ENCODE results near the gene CTNNA3. TPM values are rescaled to one million over a fixed set of nuclear protein-coding genes. Genes with fewer than 3 reads are reported as not detected.

The CTNNA3 gene
- total and polyA plus RNA-seq, 12 donors = 0.03 to 14.4 (median 0.47) TPM; not detected in 1

DNA sequence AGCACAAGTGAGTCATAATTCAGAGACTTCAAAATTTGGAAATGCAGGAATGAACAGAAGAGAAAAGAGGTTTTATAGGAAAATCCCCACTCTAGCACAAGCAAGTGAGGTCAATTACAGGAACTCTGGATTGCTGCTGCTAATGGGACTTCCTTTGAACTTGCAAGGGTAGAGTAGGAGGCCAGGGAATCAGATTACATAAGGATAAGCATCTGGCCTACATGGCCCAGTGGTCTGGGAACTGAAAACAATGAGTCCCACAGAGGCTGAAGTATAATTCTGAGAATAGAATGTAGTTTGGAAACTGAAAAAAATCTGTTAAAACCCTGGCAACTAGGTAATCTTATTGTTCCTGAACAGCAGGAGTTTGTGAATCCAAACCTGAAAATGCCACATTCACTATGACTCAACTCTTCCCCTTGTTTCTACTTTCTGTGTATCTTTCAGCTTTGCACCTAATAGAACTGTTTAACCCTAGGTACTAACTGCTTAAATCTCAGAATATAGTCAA is 66.5 kb downstream of the CTNNA3 start:
- no peak overlapping the region for H3K27ac ChIP-seq

GRCh38 chr10:67622984-67623383 is 73.0 kb downstream of the CTNNA3 start:
- Histone ChIP-seq H3K4me3 (no peak overlapping the region), H3K4me1 (replicated peaks in 1 of 2) (no peaks in the 10 kb centered on the region), H3K27me3 (no peaks in the 10 kb centered on the region), H3K9me3 (replicated peaks in 1 of 3) (no peaks in the 10 kb centered on the region), H3K36me3 (replicated peaks in 1 of 2) (no peaks in the 10 kb centered on the region), H3K27ac (no peak overlapping the region)
- 85 to 97% (median 93%) methylated on average over 1 of the region's 1 CpG for WGBS, 4 donors
- TF ChIP-seq, protein P1, sequence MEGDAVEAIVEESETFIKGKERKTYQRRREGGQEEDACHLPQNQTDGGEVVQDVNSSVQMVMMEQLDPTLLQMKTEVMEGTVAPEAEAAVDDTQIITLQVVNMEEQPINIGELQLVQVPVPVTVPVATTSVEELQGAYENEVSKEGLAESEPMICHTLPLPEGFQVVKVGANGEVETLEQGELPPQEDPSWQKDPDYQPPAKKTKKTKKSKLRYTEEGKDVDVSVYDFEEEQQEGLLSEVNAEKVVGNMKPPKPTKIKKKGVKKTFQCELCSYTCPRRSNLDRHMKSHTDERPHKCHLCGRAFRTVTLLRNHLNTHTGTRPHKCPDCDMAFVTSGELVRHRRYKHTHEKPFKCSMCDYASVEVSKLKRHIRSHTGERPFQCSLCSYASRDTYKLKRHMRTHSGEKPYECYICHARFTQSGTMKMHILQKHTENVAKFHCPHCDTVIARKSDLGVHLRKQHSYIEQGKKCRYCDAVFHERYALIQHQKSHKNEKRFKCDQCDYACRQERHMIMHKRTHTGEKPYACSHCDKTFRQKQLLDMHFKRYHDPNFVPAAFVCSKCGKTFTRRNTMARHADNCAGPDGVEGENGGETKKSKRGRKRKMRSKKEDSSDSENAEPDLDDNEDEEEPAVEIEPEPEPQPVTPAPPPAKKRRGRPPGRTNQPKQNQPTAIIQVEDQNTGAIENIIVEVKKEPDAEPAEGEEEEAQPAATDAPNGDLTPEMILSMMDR (IDR thresholded peaks at IDR 0.05) = no peak
- no peak for TF ChIP-seq POLR2A (IDR thresholded peaks at IDR 0.05)
- DNase-seq = no peak
- intact Hi-C loops (cut with DNase I) = no loop called here

More for the DNA sequence above, 66.5 kb downstream of the CTNNA3 start:
- TF ChIP-seq, protein P1 (IDR thresholded peaks at IDR 0.05) = no peak
- TF ChIP-seq POLR2A (IDR thresholded peaks at IDR 0.05) = no peak
- Histone ChIP-seq H3K27me3 (no peaks in the 10 kb centered on the region), H3K36me3 (replicated peaks in 1 of 2) (no peaks in the 10 kb centered on the region), H3K9me3 (replicated peaks in 1 of 3) (no peaks in the 10 kb centered on the region), H3K4me1 (replicated peaks in 1 of 2) (no peaks in the 10 kb centered on the region), H3K4me3 (no peak overlapping the region)
- intact Hi-C loops (cut with DNase I) = no loop called here
- DNase-seq = no peak

GRCh38 chr10:67622511-67622910 is 73.5 kb downstream of the CTNNA3 start:
- Histone ChIP-seq H3K4me1 (replicated peaks in 1 of 2) (no peaks in the 10 kb centered on the region), H3K4me3 (no peak overlapping the region), H3K9me3 (replicated peaks in 1 of 3) (no peaks in the 10 kb centered on the region), H3K27ac (no peak overlapping the region), H3K36me3 (replicated peaks in 1 of 2) (no peaks in the 10 kb centered on the region), H3K27me3 (no peaks in the 10 kb centered on the region)
- TF ChIP-seq POLR2A (IDR thresholded peaks at IDR 0.05) = no peak
- TF ChIP-seq, protein P1 (IDR thresholded peaks at IDR 0.05) = no peak
- intact Hi-C loops (cut with DNase I) = no loop called here
- 82 to 100% (median 94%) methylated on average over 1 of the region's 1 CpG for WGBS, 4 donors
- DNase-seq = no peak

DNA sequence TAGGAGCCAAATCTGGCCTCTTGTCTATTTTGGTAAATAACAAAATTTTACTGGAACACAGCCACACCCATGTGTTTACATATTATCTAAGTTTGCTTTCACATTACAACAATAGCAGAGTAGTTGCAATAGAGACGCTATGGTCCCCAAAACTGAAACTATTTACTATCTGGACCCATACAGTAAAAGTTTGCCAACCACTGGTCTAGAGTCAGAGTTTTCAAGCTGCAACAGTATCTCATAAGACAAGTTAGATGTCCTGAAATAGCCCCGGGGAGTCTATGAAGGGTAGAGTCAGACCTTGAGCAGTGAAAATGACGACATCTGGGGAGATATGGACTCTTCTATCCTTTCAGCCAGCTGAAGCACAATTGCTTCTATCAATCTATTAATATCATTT is 74.2 kb downstream of the CTNNA3 start:
- 52 to 75% (median 56%) methylated on average over 3 of the region's 3 CpGs for WGBS, 4 donors
- TF ChIP-seq POLR2A (IDR thresholded peaks at IDR 0.05) = no peak
- TF ChIP-seq, protein P1 (IDR thresholded peaks at IDR 0.05) = no peak
- no peak overlapping the region for H3K27ac ChIP-seq
- H3K9me3 ChIP-seq (replicated peaks in 1 of 3) = no peaks in the 10 kb centered on the region
- intact Hi-C loops (cut with DNase I) = no loop called here
- no peaks in the 10 kb centered on the region for H3K27me3 ChIP-seq
- H3K4me1 ChIP-seq (replicated peaks in 1 of 2) = no peaks in the 10 kb centered on the region
- H3K36me3 ChIP-seq (replicated peaks in 1 of 2) = no peaks in the 10 kb centered on the region
- no peak overlapping the region for H3K4me3 ChIP-seq
- DNase-seq = no peak
